GM19463 (cell line): ENCODE data around the gene ELOVL5.
"Not testable (repeated sequence)": the region's sequence is repeated elsewhere in the genome, so short reads cannot be mapped to it uniquely, and the experiment has no call there.

Source experiments
- ATAC-seq: cut with Tn5 transposase; IDR thresholded peaks from one replicate; pipeline ENCODE4 v1.9.1; 2021; ENCODE audit warnings: mild to moderate bottlenecking, moderate library complexity; ENCODE audit not compliant: unreplicated experiment

The ELOVL5 gene, protein sequence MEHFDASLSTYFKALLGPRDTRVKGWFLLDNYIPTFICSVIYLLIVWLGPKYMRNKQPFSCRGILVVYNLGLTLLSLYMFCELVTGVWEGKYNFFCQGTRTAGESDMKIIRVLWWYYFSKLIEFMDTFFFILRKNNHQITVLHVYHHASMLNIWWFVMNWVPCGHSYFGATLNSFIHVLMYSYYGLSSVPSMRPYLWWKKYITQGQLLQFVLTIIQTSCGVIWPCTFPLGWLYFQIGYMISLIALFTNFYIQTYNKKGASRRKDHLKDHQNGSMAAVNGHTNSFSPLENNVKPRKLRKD

DNA sequence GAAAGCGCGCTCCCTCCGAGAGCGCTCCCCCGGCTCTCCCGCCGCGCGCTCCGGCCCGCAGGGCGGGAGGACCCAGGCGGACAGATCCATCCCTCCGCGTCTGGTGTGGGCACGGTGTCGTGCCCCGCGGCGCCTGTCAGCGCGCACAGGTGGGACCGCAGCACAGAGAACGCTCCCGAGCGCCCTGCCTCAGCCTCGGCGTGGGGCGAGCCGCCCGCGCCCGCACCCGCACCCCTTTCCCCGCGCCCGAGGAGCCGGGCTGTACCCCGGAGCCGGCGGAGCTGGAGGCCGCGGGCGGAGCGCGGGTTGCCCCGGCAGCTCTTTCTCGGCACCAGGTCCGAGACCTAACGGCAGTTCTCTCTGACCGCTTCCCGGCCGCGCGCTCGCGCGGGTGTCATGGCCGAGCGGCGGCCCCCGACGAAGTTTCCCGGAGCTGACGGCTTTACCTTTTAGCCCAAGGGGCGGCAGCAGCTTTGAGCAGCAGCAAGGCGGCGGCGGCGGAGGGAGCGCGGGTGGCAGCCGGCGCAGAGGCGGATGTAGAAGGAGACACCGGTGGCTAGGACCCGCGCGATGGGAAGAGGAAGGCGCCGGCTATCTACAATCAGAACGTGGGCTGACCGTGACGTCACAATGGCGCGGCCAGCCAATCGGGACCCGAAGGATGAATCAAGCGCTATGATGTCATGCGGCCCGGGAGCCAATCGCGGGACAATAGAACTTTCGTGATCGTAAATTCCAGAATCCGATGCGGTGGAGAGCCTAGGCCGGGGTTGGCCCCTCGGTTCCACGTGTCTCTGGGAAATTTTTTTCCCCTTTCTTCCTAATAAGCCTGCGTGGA is at the start of gene ELOVL5:
Gene ELOVL5, minus strand, starts transcription at position 580 of the 838 bp plus-strand sequence. CDS start 53,251 bp downstream, outside the sequence.
- peak; percentile 76 for ATAC-seq

- ATAC-seq = no peak
These were observed 48.5 kb upstream of the ELOVL5 start for GRCh38 chr6:53397283-53397682.

- no peak for ATAC-seq
These were observed 47.2 kb upstream of the ELOVL5 start for GRCh38 chr6:53395986-53396385.

DNA sequence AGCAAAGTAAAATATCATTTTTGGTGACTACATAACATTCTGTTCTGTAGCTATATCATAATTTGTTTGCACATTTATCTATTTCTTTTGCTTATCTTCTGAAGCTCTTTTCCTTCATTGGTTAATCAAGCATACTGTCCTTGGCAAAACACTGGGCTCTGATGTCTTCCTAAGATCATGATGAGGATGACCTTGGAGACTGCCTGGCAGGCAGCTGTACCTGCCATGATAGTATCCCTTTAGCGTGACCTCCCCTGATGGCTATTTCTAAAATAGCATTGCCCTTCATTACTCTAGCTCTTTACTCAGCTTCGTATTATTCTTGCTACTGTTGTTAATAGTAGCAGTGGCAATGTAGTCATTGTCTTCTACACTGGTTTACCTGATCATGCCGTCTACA is 46.0 kb upstream of the ELOVL5 start:
- ATAC-seq = no peak

- ATAC-seq = no peak
These were observed 42.4 kb upstream of the ELOVL5 start for GRCh38 chr6:53391170-53391569.

DNA sequence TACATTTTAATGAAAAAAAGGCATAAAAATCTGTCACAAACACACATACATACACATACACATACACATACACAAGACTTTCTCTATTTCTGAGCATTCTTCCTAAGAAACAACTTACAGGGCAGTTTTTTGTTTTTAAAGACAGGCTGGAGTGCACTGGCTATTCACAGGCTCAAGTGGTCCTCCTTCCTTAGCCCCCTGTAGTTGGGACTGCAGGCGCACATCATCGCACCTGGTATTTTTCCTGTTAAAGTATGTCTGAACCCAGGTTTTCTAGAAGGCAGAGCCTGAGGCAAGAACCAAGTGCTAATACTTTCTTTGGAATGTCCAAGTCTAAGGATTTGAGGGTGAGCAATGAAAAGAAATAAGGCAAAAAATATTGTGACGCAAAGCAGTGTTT is 41.3 kb upstream of the ELOVL5 start:
- ATAC-seq = no peak

- not testable (repeated sequence) for ATAC-seq
These were observed 39.9 kb upstream of the ELOVL5 start for GRCh38 chr6:53388615-53389014.

DNA sequence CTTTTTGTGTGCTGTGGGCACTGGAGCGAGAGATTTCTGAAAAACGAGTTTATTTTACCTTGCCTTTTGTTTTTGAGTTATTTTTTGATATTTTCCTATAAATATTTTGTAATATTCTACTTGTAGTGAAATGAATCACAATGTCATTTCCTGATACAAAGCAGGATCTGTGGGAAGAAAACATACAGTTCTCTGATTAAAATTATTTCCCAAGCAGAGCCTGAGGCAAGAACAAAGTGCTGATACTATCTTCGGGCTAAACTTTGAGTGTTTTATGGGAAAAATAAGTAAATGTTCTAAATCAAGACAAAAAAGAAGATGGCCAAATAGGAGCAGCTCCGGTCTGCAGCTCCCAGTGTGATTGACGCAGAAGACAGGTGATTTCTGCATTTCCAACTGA is 33.7 kb upstream of the ELOVL5 start:
- ATAC-seq = no peak

- ATAC-seq = no peak
These were observed 29.5 kb upstream of the ELOVL5 start for GRCh38 chr6:53378208-53378607.

GRCh38 chr6:53377793-53378192 is 29.0 kb upstream of the ELOVL5 start:
- ATAC-seq = no peak

DNA sequence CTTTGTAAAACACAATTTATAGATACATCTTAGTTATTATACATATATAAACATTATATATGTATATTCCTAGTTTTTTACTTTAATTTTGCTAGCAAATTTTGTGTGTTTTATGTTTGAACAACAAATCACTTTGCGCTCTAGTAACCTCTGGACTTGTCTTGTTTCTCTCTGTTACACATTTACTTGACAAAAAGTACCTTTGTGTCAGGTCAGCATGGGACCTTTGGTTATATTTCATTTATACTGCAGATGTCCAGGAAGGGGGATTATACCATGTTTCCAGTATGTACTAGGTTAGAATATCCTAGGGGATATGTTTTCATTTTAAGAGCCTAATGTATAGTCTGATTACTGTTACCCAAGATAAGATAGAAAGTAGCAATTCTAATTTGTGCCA is 28.5 kb upstream of the ELOVL5 start:
- no peak for ATAC-seq

GRCh38 chr6:53376661-53377226 is 28.0 kb upstream of the ELOVL5 start:
- no peak for ATAC-seq

GRCh38 chr6:53375847-53376246 is 27.1 kb upstream of the ELOVL5 start:
- no peak for ATAC-seq

GRCh38 chr6:53373638-53374037 is 24.9 kb upstream of the ELOVL5 start:
- no peak for ATAC-seq

GRCh38 chr6:53369876-53370515 is 21.2 kb upstream of the ELOVL5 start:
- no peak for ATAC-seq

DNA sequence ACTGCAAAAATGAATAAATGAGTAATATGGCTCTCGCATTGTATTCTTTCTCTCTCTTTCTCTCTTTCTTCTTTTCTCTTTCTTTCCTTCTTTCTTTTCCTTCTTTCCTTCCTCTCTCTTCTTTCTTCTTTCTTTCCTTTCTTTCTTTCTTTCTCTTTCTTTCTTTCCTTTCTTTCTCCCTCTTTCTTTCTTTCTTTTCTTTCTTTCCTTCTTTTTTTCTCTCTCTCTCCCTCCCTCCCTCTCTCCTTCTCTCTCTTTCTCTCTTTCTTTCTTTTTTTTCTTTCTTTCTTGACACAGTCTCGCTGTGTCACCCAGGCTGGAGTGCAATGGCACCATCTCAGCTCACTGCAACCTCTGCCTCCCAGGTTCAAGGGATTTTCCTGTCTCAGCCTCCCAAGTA is 20.3 kb upstream of the ELOVL5 start:
- ATAC-seq = no peak

GRCh38 chr6:53366128-53366641 is 17.4 kb upstream of the ELOVL5 start:
- no peak for ATAC-seq

DNA sequence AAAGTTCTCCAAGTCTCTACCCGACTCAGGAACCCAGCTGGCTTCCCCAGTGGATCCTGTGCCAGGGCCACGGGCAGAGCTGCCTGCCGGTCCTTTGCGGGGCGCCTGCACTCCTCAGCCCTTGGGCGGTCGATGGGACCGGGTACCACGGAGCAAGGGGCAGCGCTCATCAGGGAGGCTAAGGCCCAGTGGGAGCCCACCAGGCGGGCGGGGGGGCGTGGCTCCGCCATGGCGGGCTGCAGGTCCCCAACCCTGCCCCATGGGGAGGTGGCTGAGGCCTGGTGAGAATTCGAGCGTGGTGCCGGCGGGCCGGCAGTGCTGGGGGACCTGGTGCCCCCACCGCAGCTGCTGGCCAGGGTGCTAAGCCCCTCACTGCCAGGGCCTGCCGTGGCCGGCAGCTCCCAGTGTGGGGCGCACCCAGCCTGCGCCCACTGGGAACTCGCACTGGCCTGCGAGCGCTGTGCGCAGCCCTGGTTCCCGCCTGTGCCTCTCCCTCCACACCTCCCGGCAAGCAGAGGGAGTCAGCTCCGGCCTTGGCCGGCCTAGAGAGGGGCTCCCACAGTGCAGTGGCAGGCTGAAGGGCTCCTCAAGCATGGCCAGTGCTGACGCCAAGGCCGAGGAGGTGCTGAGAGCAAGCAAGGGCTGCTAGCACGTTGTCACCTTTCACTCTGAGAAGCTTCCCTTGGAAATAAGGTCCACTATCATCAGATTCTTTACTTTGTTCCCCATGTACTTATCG is 14.8 kb upstream of the ELOVL5 start:
- no peak for ATAC-seq

- ATAC-seq = no peak
These were observed 12.8 kb upstream of the ELOVL5 start for GRCh38 chr6:53361549-53362031.
